ENCODE data around the gene FNDC7.
A peak's percentile ranks its signal among the peaks of the same experiment; 100 is the strongest.

The FNDC7 gene

GRCh38 chr1:108746382-108747170, 33.9 kb downstream of the FNDC7 start, which contains the start of gene STXBP3:
TSS of gene STXBP3 (plus strand) at chr1:108746674. CDS start at chr1:108746738, 64 bp downstream.
- Mint-ChIP-seq H3K36me3 (ENCODE audit: low read depth) (peaks cover 3% of the 10 kb centered on the region), H3K4me1 (peaks cover 11% of the 10 kb centered on the region), H3K27me3 (ENCODE audit: low read depth) (no peaks in the 10 kb centered on the region), H3K9me3 (no peaks in the 10 kb centered on the region), H3K27ac (peak within 1 kb of the TSS; percentile 94 to 100 (median 99)), H3K4me3 (peak within 1 kb of the TSS; percentile 96 to 97 (median 97))
- TF ChIP-seq, protein P1, sequence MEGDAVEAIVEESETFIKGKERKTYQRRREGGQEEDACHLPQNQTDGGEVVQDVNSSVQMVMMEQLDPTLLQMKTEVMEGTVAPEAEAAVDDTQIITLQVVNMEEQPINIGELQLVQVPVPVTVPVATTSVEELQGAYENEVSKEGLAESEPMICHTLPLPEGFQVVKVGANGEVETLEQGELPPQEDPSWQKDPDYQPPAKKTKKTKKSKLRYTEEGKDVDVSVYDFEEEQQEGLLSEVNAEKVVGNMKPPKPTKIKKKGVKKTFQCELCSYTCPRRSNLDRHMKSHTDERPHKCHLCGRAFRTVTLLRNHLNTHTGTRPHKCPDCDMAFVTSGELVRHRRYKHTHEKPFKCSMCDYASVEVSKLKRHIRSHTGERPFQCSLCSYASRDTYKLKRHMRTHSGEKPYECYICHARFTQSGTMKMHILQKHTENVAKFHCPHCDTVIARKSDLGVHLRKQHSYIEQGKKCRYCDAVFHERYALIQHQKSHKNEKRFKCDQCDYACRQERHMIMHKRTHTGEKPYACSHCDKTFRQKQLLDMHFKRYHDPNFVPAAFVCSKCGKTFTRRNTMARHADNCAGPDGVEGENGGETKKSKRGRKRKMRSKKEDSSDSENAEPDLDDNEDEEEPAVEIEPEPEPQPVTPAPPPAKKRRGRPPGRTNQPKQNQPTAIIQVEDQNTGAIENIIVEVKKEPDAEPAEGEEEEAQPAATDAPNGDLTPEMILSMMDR (IDR thresholded peaks at IDR 0.05; ENCODE audit: unreplicated experiment in 3 of 3) = peak; percentile 96 to 98 (median 98)

- Mint-ChIP-seq H3K9me3 (no peaks in the 10 kb centered on the region), H3K27me3 (ENCODE audit: low read depth) (no peaks in the 10 kb centered on the region), H3K27ac (peak overlapping the region; percentile 94 to 100 (median 99)), H3K4me1 (peaks cover 11% of the 10 kb centered on the region), H3K36me3 (ENCODE audit: low read depth) (peaks cover 3% of the 10 kb centered on the region), H3K4me3 (peak overlapping the region; percentile 96 to 97 (median 97))
- TF ChIP-seq, protein P1 (IDR thresholded peaks at IDR 0.05; ENCODE audit: unreplicated experiment in 3 of 3) = no peak
Measured at GRCh38 chr1:108747171-108747850, 34.6 kb downstream of the FNDC7 start.

DNA sequence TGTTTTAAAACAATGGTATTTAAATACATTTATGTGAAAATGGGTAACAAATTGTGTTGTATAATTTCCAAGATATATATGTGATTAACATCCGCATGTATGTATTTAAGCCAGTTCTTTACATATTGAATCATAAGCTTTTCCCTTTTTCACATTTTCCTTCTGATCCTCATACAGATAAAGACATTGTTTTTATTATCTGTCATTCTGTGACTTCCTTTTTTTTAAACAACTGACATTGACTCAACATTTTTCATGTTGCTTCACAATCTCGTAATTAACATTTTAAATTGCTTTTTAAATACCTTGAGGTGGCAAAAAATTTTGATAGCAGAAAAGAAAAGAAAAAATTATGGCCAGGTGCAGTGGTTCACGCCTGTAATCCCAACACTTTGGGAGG, 35.2 kb downstream of the FNDC7 start:
- Mint-ChIP-seq H3K4me3 (peak overlapping the region; percentile 67 to 77 (median 74)), H3K27me3 (ENCODE audit: low read depth) (no peaks in the 10 kb centered on the region), H3K9me3 (no peaks in the 10 kb centered on the region), H3K4me1 (peaks cover 11% of the 10 kb centered on the region), H3K27ac (peak overlapping the region in 1 of 3 experiments; percentile 99), H3K36me3 (ENCODE audit: low read depth) (peaks cover 8% of the 10 kb centered on the region)
- TF ChIP-seq, protein P1 (IDR thresholded peaks at IDR 0.05; ENCODE audit: unreplicated experiment in 3 of 3) = no peak

DNA sequence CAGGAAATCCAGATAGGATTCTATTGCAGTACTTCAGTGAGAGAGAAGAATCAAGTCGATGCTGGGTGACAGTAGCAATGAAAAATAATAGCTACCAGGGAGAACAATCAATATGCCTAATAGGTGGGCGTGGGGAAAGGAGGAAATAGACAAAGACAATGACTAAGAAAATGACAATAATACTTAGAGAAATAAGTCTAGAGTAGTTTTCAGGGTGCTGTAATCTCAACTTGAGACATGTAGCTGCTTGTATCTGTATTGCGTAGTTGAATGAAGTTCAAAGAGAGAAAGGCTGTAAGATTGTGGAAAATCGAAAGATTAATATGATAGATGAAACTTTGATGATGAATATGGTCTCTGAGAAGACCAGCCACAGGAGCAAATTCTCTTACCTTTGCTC, 36.4 kb downstream of the FNDC7 start:
- TF ChIP-seq, protein P1 (IDR thresholded peaks at IDR 0.05; ENCODE audit: unreplicated experiment in 3 of 3) = no peak
- H3K4me1 Mint-ChIP-seq = peaks cover 11% of the 10 kb centered on the region

GRCh38 chr1:108750476-108751181, 37.9 kb downstream of the FNDC7 start:
- H3K9me3 Mint-ChIP-seq = no peaks in the 10 kb centered on the region
- peak overlapping the region in 2 of 3 experiments; percentile 40 to 53 for H3K4me3 Mint-ChIP-seq
- TF ChIP-seq, protein P1 (IDR thresholded peaks at IDR 0.05; ENCODE audit: unreplicated experiment in 3 of 3) = no peak
- H3K27ac Mint-ChIP-seq = peak overlapping the region; percentile 78 to 94 (median 91)
- peaks cover 19% of the 10 kb centered on the region for H3K36me3 Mint-ChIP-seq (ENCODE audit: low read depth)
- no peaks in the 10 kb centered on the region for H3K27me3 Mint-ChIP-seq (ENCODE audit: low read depth)
- H3K4me1 Mint-ChIP-seq = peaks cover 11% of the 10 kb centered on the region

More for the DNA sequence above, 36.4 kb downstream of the FNDC7 start:
- Mint-ChIP-seq H3K36me3 (ENCODE audit: low read depth) (peaks cover 12% of the 10 kb centered on the region), H3K4me3 (peak overlapping the region in 2 of 3 experiments; percentile 33 to 41), H3K27me3 (ENCODE audit: low read depth) (no peaks in the 10 kb centered on the region), H3K9me3 (no peaks in the 10 kb centered on the region), H3K27ac (peak overlapping the region in 2 of 3 experiments; percentile 5 to 34)
